GM12872 (cell line): ENCODE results near the gene EXOC1L.

Experiments
- TF ChIP-seq, protein P1 (sequence below): IDR thresholded peaks from 3 replicates; pipeline ENCODE4 v1.5.1; 2011; ENCODE audit warnings: low read depth, mild to moderate bottlenecking, low read length, moderate library complexity; ENCODE audit not compliant: insufficient read depth

EXOC1L gene

DNA sequence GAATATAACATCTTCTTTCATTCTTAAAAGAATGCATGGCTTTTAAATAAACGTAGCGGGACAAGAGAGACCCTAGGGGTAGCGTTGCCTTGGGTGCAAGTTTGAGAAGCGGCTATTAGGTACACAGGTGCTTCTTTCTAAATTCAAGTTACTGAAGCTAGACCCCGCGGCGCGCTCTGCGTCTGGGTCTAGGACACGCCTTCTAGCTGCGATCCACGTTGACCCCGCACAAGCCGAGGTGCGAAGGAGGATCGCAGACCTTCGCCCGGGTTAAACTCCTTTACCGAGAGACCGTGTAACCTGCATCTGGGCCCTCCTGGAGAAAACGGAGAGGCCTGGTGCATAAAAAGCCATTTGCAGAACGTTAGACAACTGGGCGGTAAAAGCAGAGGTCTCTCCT is 25.5 kb upstream of the EXOC1L start:
- TF ChIP-seq, protein P1, sequence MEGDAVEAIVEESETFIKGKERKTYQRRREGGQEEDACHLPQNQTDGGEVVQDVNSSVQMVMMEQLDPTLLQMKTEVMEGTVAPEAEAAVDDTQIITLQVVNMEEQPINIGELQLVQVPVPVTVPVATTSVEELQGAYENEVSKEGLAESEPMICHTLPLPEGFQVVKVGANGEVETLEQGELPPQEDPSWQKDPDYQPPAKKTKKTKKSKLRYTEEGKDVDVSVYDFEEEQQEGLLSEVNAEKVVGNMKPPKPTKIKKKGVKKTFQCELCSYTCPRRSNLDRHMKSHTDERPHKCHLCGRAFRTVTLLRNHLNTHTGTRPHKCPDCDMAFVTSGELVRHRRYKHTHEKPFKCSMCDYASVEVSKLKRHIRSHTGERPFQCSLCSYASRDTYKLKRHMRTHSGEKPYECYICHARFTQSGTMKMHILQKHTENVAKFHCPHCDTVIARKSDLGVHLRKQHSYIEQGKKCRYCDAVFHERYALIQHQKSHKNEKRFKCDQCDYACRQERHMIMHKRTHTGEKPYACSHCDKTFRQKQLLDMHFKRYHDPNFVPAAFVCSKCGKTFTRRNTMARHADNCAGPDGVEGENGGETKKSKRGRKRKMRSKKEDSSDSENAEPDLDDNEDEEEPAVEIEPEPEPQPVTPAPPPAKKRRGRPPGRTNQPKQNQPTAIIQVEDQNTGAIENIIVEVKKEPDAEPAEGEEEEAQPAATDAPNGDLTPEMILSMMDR = no peak

GRCh38 chr4:55795341-55795740 is 24.2 kb upstream of the EXOC1L start:
- TF ChIP-seq, protein P1 = no peak

GRCh38 chr4:55801498-55801897 is 18.1 kb upstream of the EXOC1L start:
- TF ChIP-seq, protein P1 = no peak

GRCh38 chr4:55807556-55807955 is 12.0 kb upstream of the EXOC1L start:
- TF ChIP-seq, protein P1 = no peak

DNA sequence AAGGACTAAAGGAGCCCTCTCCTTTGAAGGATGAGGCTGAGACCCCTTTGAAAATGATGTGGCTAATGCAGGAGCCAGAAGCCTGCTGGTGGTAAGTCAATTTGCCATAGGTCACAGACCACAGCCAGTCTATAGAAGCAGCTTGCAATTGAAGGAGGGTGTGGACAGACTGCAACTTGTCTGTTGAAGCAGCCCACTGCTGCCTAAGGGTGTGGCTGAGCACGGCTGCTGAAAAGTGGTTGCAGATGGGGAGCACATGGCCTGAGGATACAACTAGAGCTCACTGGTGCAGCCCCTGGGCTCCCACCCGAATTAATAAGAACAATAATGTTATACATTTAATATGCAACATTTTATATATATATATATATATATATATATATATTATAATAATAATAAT is 11.4 kb upstream of the EXOC1L start:
- TF ChIP-seq, protein P1 = no peak

GRCh38 chr4:55808632-55809031 is 11.0 kb upstream of the EXOC1L start:
- TF ChIP-seq, protein P1 = no peak

- TF ChIP-seq, protein P1 = no peak
Measured at GRCh38 chr4:55817691-55818090, 1.9 kb upstream of the EXOC1L start.

GRCh38 chr4:55820279-55820678 is 689 bp downstream of the EXOC1L start:
- TF ChIP-seq, protein P1 = no peak
